Neuronal stem cell (in vitro differentiated cells): ENCODE data around the gene TOP3B.

Experiments used
- DNase-seq: peaks from one replicate; pipeline ENCODE4 v3.0.0-alpha.2; 2013; ENCODE audit warnings: low spot score
- H2AFZ ChIP-seq: one replicate; pipeline ENCODE4 v1.6.1; 2013; ENCODE audit warnings: mild to moderate bottlenecking, low read length, inconsistent platforms
- H2AK5ac ChIP-seq: 2 replicates; pipeline ENCODE4 v1.6.1; 2013; ENCODE audit warnings: low read depth, mild to moderate bottlenecking, inconsistent platforms, low read length, moderate library complexity, mixed read lengths
- H2BK120ac ChIP-seq: 2 replicates; pipeline ENCODE4 v1.6.1; 2013; ENCODE audit warnings: low read depth, mild to moderate bottlenecking, inconsistent platforms, low read length, moderate library complexity, mixed read lengths
- H2BK12ac ChIP-seq: one replicate; pipeline ENCODE4 v1.6.1; 2013; ENCODE audit warnings: low read length, inconsistent platforms
- H2BK15ac ChIP-seq: 2 replicates; pipeline ENCODE4 v1.6.1; 2013; ENCODE audit warnings: mild to moderate bottlenecking, low read length, inconsistent platforms, mixed read lengths
- H2BK5ac ChIP-seq: one replicate; pipeline ENCODE4 v1.6.1; 2013; ENCODE audit warnings: inconsistent platforms, mild to moderate bottlenecking, low read length, moderate library complexity
- H3K14ac ChIP-seq: one replicate; pipeline ENCODE4 v1.6.1; 2013; ENCODE audit warnings: low read length, inconsistent platforms
- H3K18ac ChIP-seq: 2 replicates; pipeline ENCODE4 v1.6.1; 2013; ENCODE audit warnings: low read length, inconsistent platforms
- H3K23ac ChIP-seq: 2 replicates; pipeline ENCODE4 v1.6.1; 2013; ENCODE audit warnings: low read depth, mild to moderate bottlenecking, mixed read lengths, low read length, inconsistent platforms; ENCODE audit not compliant: poor library complexity
- H3K27ac ChIP-seq: replicated peaks from 3 replicates; pipeline ENCODE4 v1.5.1; 2013; ENCODE audit warnings: low read length, inconsistent platforms
- H3K27me3 ChIP-seq, 3 experiments: 2 replicates each; pipeline ENCODE4 v1.6.1; 2013; ENCODE audit warnings: low read length in 3 of 3, mild to moderate bottlenecking in 2 of 3, inconsistent platforms in 1 of 3, low read depth in 1 of 3, mixed read lengths in 1 of 3, moderate library complexity in 1 of 3; ENCODE audit not compliant: control insufficient read depth in 3 of 3, insufficient read depth in 3 of 3
- H3K36me3 ChIP-seq, 2 donors: replicated peaks in 1 of 2; 2 replicates each; pipeline ENCODE4 v1.6.1; 2013; ENCODE audit warnings: low read length in 2 of 2; ENCODE audit not compliant: control insufficient read depth in 2 of 2, insufficient read depth in 2 of 2
- H3K4ac ChIP-seq: 2 replicates; pipeline ENCODE4 v1.6.1; 2013; ENCODE audit warnings: inconsistent platforms, mild to moderate bottlenecking, low read length, moderate library complexity
- H3K4me1 ChIP-seq, 2 donors: 1 replicate in 1 of 2; 2 replicates in 1 of 2; pipeline ENCODE4 v1.6.1; 2013; ENCODE audit warnings: low read length in 2 of 2, low read depth in 1 of 2; ENCODE audit not compliant: control insufficient read depth in 2 of 2, insufficient read depth in 1 of 2
- H3K4me2 ChIP-seq: one replicate; pipeline ENCODE4 v1.6.1; 2013; ENCODE audit warnings: mild to moderate bottlenecking, low read length, inconsistent platforms; ENCODE audit not compliant: insufficient read depth, poor library complexity, severe bottlenecking
- H3K4me3 ChIP-seq, 2 donors: 2 replicates each; pipeline ENCODE4 v1.5.1; 2013; ENCODE audit warnings: low read length in 2 of 2, mild to moderate bottlenecking in 2 of 2, inconsistent platforms in 1 of 2, moderate library complexity in 1 of 2
- H3K79me1 ChIP-seq: one replicate; pipeline ENCODE4 v1.6.1; 2013; ENCODE audit warnings: low read depth, mild to moderate bottlenecking, inconsistent platforms, low read length, moderate library complexity
- H3K9ac ChIP-seq: one replicate; pipeline ENCODE4 v1.6.1; 2013; ENCODE audit warnings: mild to moderate bottlenecking, low read depth, low read length, inconsistent platforms; ENCODE audit not compliant: poor library complexity
- H3K9me3 ChIP-seq, 2 donors: replicated peaks in 1 of 2; 2 replicates each; pipeline versions ENCODE3 to v1.6.1; 2013; ENCODE audit warnings: low read length in 2 of 2, mild to moderate bottlenecking in 2 of 2, inconsistent platforms in 1 of 2, low read depth in 1 of 2, mixed read lengths in 1 of 2, moderate library complexity in 1 of 2; ENCODE audit not compliant: control insufficient read depth in 2 of 2, insufficient read depth in 1 of 2
- H4K8ac ChIP-seq: one replicate; pipeline ENCODE4 v1.6.1; 2013; ENCODE audit warnings: low read depth, mild to moderate bottlenecking, inconsistent platforms, low read length, moderate library complexity
- H4K91ac ChIP-seq: one replicate; pipeline ENCODE4 v1.6.1; 2013; ENCODE audit warnings: low read length, low read depth, mild to moderate bottlenecking, inconsistent platforms; ENCODE audit not compliant: poor library complexity
- WGBS, 2 donors: extraction: QIAGEN DNeasy Blood & Tissue Kit; methylation state at CpG; one replicate each; pipeline ENCODE4 v1.1.7; 2013; ENCODE audit warnings: missing lambda C conversion rate in 2 of 2, mixed read lengths in 1 of 2; ENCODE audit not compliant: insufficient read length in 2 of 2, insufficient replicate concordance in 1 of 2; ENCODE audit errors: extremely low coverage in 2 of 2; 5-methylcytosine and 5-hydroxymethylcytosine counted together

Gene TOP3B

DNA sequence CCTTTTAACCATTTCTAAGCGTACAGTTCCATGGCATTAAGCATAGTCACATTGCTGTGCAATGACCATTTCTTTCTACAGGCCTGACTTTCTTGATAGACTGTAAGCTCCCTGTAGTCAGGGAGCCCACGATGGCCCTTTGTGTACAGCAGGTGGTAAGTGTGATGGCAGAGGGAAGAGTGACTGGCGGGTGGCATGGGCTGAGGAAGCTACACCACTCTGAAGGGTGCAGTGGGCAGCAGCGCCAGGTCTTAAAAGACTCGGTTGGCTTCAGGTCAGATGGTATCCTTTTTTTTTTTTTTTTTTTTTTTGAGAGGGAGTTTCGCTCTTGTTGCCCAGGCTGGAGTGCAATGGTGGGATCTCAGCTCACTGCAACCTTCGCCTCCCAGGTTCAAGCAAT is 31.5 kb downstream of the TOP3B start:
- no peak overlapping the region for H3K18ac ChIP-seq
- peaks cover 0 to 4% of the 10 kb centered on the region in 2 donors for H3K9me3 ChIP-seq
- H3K27me3 ChIP-seq = peaks cover 0 to 4% (median 0%) of the 10 kb centered on the region in 3 experiments
- no peak overlapping the region for H3K14ac ChIP-seq
- H2BK5ac ChIP-seq = no peak overlapping the region
- no peak overlapping the region for H2BK15ac ChIP-seq
- no peak overlapping the region for H4K91ac ChIP-seq
- no peak overlapping the region for H2BK120ac ChIP-seq
- no peak overlapping the region for H3K23ac ChIP-seq
- H3K79me1 ChIP-seq = no peaks in the 10 kb centered on the region
- no peak overlapping the region for H2AFZ ChIP-seq
- H3K36me3 ChIP-seq = peaks cover 2 to 3% of the 10 kb centered on the region in 2 donors
- peaks cover 10 to 12% of the 10 kb centered on the region in 2 donors for H3K4me1 ChIP-seq
- no peak overlapping the region for H4K8ac ChIP-seq
- no peak overlapping the region for H3K27ac ChIP-seq
- no peak overlapping the region for H3K4me3 ChIP-seq
- H3K4ac ChIP-seq = no peak overlapping the region
- no peak overlapping the region for H2AK5ac ChIP-seq
- H2BK12ac ChIP-seq = no peak overlapping the region
- WGBS, 2 donors = no CpG with 5 or more reads among the region's 7 CpGs
- H3K9ac ChIP-seq = no peak overlapping the region
- DNase-seq = no peak
- no peak overlapping the region for H3K4me2 ChIP-seq

GRCh38 chr22:21949948-21950347 is 32.6 kb downstream of the TOP3B start:
- DNase-seq = no peak
- no peak overlapping the region for H3K4ac ChIP-seq
- H3K4me1 ChIP-seq = peaks cover 10 to 12% of the 10 kb centered on the region in 2 donors
- peaks cover 0 to 4% of the 10 kb centered on the region in 2 donors for H3K9me3 ChIP-seq
- H3K4me3 ChIP-seq = no peak overlapping the region
- H4K91ac ChIP-seq = no peak overlapping the region
- no peak overlapping the region for H3K18ac ChIP-seq
- no peak overlapping the region for H2BK15ac ChIP-seq
- no peak overlapping the region for H3K23ac ChIP-seq
- H3K14ac ChIP-seq = no peak overlapping the region
- H3K36me3 ChIP-seq = peaks cover 7 to 13% of the 10 kb centered on the region in 2 donors
- H3K27ac ChIP-seq = no peak overlapping the region
- H3K27me3 ChIP-seq = peaks cover 0 to 4% (median 0%) of the 10 kb centered on the region in 3 experiments
- no peak overlapping the region for H2BK120ac ChIP-seq
- no peak overlapping the region for H2AFZ ChIP-seq
- H2AK5ac ChIP-seq = no peak overlapping the region
- no CpG with 5 or more reads among the region's 1 CpG for WGBS, 2 donors
- no peak overlapping the region for H3K9ac ChIP-seq
- H2BK12ac ChIP-seq = no peak overlapping the region
- no peak overlapping the region for H4K8ac ChIP-seq
- H3K4me2 ChIP-seq = no peak overlapping the region
- H2BK5ac ChIP-seq = no peak overlapping the region
- no peaks in the 10 kb centered on the region for H3K79me1 ChIP-seq

DNA sequence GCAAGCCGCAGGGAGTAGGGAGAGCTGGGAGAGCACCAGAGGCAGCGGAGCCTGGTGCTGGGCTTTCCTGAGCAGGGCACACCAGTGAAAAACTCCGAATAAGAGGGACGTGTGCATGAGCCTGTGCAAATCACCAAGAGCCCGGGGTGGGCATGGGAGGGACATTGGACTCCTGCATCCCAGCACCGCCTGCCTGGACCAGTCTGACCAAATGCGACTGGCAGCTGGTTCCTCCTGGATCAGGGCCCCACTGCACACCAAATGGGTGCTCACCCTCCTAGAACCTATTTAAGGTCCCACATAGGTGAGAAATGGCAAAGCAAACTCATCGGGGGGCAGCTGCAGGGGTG is 33.0 kb downstream of the TOP3B start:
- Histone ChIP-seq H4K91ac (no peak overlapping the region), H3K27ac (no peak overlapping the region), H2AFZ (no peak overlapping the region), H3K4me3 (no peak overlapping the region), H3K9me3 (peaks cover 0 to 4% of the 10 kb centered on the region in 2 donors), H2BK12ac (no peak overlapping the region), H3K36me3 (peaks cover 10 to 17% of the 10 kb centered on the region in 2 donors), H2AK5ac (no peak overlapping the region), H3K79me1 (no peaks in the 10 kb centered on the region), H3K14ac (no peak overlapping the region), H3K9ac (no peak overlapping the region), H3K23ac (peak overlapping the region; percentile 12), H2BK15ac (no peak overlapping the region), H3K18ac (no peak overlapping the region), H3K4me2 (no peak overlapping the region), H2BK5ac (no peak overlapping the region), H3K4ac (no peak overlapping the region), H4K8ac (no peak overlapping the region), H3K27me3 (peaks cover 0 to 4% (median 0%) of the 10 kb centered on the region in 3 experiments), H2BK120ac (no peak overlapping the region), H3K4me1 (peaks cover 10 to 12% of the 10 kb centered on the region in 2 donors)
- DNase-seq = no peak
- whole genome bisulfite sequencing, 2 donors = no CpG with 5 or more reads among the region's 8 CpGs

DNA sequence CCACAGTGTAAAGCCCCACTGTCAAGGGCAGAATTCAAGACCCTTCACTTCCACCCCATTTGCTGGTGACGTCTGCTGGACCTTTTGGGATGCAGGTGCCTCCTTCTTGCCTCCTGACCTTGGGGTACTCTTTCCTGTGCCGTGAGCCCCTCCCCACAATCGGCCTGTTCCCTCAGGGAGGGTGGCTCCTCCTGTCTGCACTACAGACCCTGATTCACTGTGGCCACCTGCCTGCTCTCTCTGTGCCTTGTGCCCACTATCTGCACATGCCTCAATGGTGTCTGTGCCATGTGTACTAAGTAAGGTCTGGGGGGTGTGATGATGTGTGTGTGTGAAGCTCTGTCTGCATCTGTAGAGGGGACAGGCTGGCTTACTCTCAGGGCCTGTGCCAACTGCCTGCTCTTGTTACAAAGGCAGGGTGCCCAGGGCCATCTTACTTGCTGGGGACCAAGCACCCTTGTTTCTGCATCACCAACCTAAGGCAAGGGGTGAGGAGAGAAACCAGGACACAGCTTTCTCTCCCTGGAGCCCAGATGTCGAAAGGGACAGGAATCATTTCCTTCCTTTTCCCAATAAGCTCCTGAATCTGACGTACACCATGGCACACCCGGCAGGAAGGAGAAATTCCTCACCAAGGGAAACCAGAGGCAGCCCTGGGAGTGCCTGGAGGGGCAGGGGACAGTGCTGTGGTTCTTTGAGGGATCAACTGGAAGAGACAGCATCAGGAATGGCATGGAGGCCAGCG is 33.6 kb downstream of the TOP3B start:
- Histone ChIP-seq H2BK12ac (no peak overlapping the region), H2BK120ac (no peak overlapping the region), H3K4me3 (no peak overlapping the region), H3K9ac (no peak overlapping the region), H2BK15ac (no peak overlapping the region), H2AK5ac (no peak overlapping the region), H3K23ac (peak overlapping the region; percentile 25), H3K36me3 (peaks cover 14 to 22% of the 10 kb centered on the region in 2 donors), H3K14ac (no peak overlapping the region), H3K4ac (no peak overlapping the region), H3K27ac (no peak overlapping the region), H3K9me3 (peaks cover 0 to 4% of the 10 kb centered on the region in 2 donors), H3K79me1 (no peaks in the 10 kb centered on the region), H3K4me2 (no peak overlapping the region), H3K27me3 (peaks cover 0 to 4% (median 0%) of the 10 kb centered on the region in 3 experiments), H4K91ac (no peak overlapping the region), H3K18ac (no peak overlapping the region), H4K8ac (no peak overlapping the region), H2AFZ (no peak overlapping the region), H3K4me1 (peaks cover 10 to 12% of the 10 kb centered on the region in 2 donors), H2BK5ac (no peak overlapping the region)
- no CpG with 5 or more reads among the region's 7 CpGs for WGBS, 2 donors
- no peak for DNase-seq
